Endothelial cell of umbilical vein (primary cell): ENCODE data around the gene CLSTN2. TPM values are rescaled to one million over a fixed set of nuclear protein-coding genes. Genes with fewer than 3 reads are reported as not detected.

Experiments used
- BruUV-seq: library from RNA; stranded (reverse); fragments of 400-500 nt; replicated peaks from 2 replicates; lab custom pipeline; 2021; lab: Mats Ljungman, UMichigan
- CTCF ChIA-PET: fragments of 300-600, 350-600 bp; sonication (Branson Sonifier 250); formaldehyde crosslinking; loops from one replicate; lab custom pipeline; 2021; ENCODE audit warnings: antibody characterized with exemption, inconsistent platforms; lab: Charles Lee
- POLR2A ChIA-PET: fragments of 300-600, 350-600 bp; sonication (Branson Sonifier 250); formaldehyde crosslinking; loops from one replicate; lab custom pipeline; 2021; ENCODE audit warnings: antibody characterized with exemption, inconsistent platforms; lab: Charles Lee
- DNase-seq: peaks from one replicate; pipeline ENCODE4 v3.0.0-alpha.2; 2011; ENCODE audit warnings: low read depth, low spot score
- FAIRE-seq: peaks from 2 replicates; lab custom pipeline; 2011; peaks lifted over from hg19 to GRCh38; lab: Jason Lieb, UNC
- H2AFZ ChIP-seq: 2 replicates; pipeline ENCODE4 v1.6.0; 2012; ENCODE audit warnings: low read depth, low read length, control low read depth, inconsistent platforms
- H3K27ac ChIP-seq: 2 replicates; pipeline ENCODE4 v1.5.1; 2011; ENCODE audit warnings: low read depth, mild to moderate bottlenecking, control low read depth, low read length, moderate library complexity; ENCODE audit not compliant: insufficient read depth
- H3K27me3 ChIP-seq, 2 experiments: 2 replicates each; pipeline versions ENCODE4 v1.6.0 to v1.6.1; 2011; ENCODE audit warnings: low read length in 2 of 2, mixed read lengths in 1 of 2; ENCODE audit not compliant: control insufficient read depth in 2 of 2, insufficient read depth in 2 of 2
- H3K36me3 ChIP-seq, 2 experiments: 2 replicates in 1 of 2; 3 replicates in 1 of 2; pipeline ENCODE4 v1.5.1; 2011; ENCODE audit warnings: low read length in 2 of 2, mild to moderate bottlenecking in 1 of 2, moderate library complexity in 1 of 2; ENCODE audit not compliant: control insufficient read depth in 2 of 2, insufficient read depth in 2 of 2; ENCODE audit errors: extremely low read depth in 1 of 2
- H3K4me1 ChIP-seq: 3 replicates; pipeline ENCODE4 v1.5.1; 2011; ENCODE audit warnings: mild to moderate bottlenecking, low read length; ENCODE audit not compliant: control insufficient read depth, insufficient read depth; ENCODE audit errors: extremely low read depth
- H3K4me2 ChIP-seq: 2 replicates; pipeline ENCODE4 v1.6.1; 2011; ENCODE audit warnings: low read length, control low read depth, mixed read lengths; ENCODE audit not compliant: insufficient read depth
- H3K4me3 ChIP-seq, 3 experiments: fragments of 200-600 bp in 1 of 3; sonication (generic), shearing (Covaris generic) in 1 of 3; replicated peaks in 1 of 3; 2 replicates each; pipeline ENCODE4 v1.5.1; 2011 to 2016; ENCODE audit warnings: control low read depth in 3 of 3, low read length in 3 of 3, mild to moderate bottlenecking in 2 of 3, inconsistent platforms in 1 of 3, low read depth in 1 of 3, moderate library complexity in 1 of 3; ENCODE audit not compliant: insufficient read depth in 1 of 3
- H3K79me2 ChIP-seq: 2 replicates; pipeline ENCODE4 v1.6.0; 2012; ENCODE audit warnings: low read length, inconsistent platforms; ENCODE audit not compliant: control insufficient read depth, insufficient read depth
- H3K9ac ChIP-seq: replicated peaks from 2 replicates; pipeline ENCODE3; 2011; ENCODE audit warnings: low read length, control low read depth; ENCODE audit not compliant: insufficient read depth; ENCODE audit errors: extremely low read depth
- H3K9me1 ChIP-seq: replicated peaks from 3 replicates; pipeline ENCODE4 v1.6.0; 2011; ENCODE audit warnings: mild to moderate bottlenecking, low read length; ENCODE audit not compliant: control insufficient read depth, insufficient read depth; ENCODE audit errors: extremely low read depth
- H3K9me3 ChIP-seq: replicated peaks from 2 replicates; pipeline ENCODE4 v1.5.1; 2012; ENCODE audit warnings: low read length, inconsistent platforms; ENCODE audit not compliant: control insufficient read depth, insufficient read depth
- H4K20me1 ChIP-seq: replicated peaks from 2 replicates; pipeline ENCODE3; 2011; ENCODE audit warnings: mild to moderate bottlenecking, low read length; ENCODE audit not compliant: control insufficient read depth, insufficient read depth; ENCODE audit errors: extremely low read depth
- EZH2 ChIP-seq: IDR thresholded peaks from 2 replicates; pipeline ENCODE4 v1.6.1; 2012; ENCODE audit warnings: borderline replicate concordance, low read depth, mild to moderate bottlenecking, moderate library complexity, low read length, inconsistent platforms; ENCODE audit not compliant: severe bottlenecking
- FOS ChIP-seq: IDR thresholded peaks from 2 replicates; pipeline ENCODE4 v1.6.1; 2011; ENCODE audit warnings: mild to moderate bottlenecking, low read length, moderate library complexity, borderline replicate concordance; ENCODE audit not compliant: insufficient read depth
- GATA2 ChIP-seq: IDR thresholded peaks from 2 replicates; pipeline ENCODE4 v1.7.0; 2011; ENCODE audit warnings: low read depth, mild to moderate bottlenecking, moderate library complexity, mixed read lengths, low read length; ENCODE audit not compliant: insufficient read length, insufficient read depth
- JUN ChIP-seq: IDR thresholded peaks from 2 replicates; pipeline ENCODE4 v1.6.1; 2011; ENCODE audit warnings: borderline replicate concordance, low read depth; ENCODE audit not compliant: insufficient read length, insufficient read depth
- MYC ChIP-seq: IDR thresholded peaks from one replicate; pipeline ENCODE4 v1.6.1; 2011; ENCODE audit warnings: mild to moderate bottlenecking, low read depth, low read length
- POLR2A ChIP-seq: IDR thresholded peaks from 2 replicates; pipeline ENCODE4 v1.6.1; 2012; ENCODE audit warnings: low read depth, mild to moderate bottlenecking, control low read depth, low read length
- POLR2AphosphoS5 ChIP-seq: IDR thresholded peaks from 2 replicates; pipeline ENCODE4 v1.6.1; 2012; ENCODE audit warnings: low read depth, mild to moderate bottlenecking, control low read depth, low read length, moderate library complexity; ENCODE audit not compliant: insufficient read depth
- dilution Hi-C: fragments of 300-500 bp; cut with MboI; formaldehyde crosslinking; loops from one replicate; pipeline ENCODE4 v1.15.0; 2019; ENCODE audit warnings: low sequenced_read_pairs; ENCODE audit not compliant: extremely low pct_ligation_motif_present
- intact Hi-C: fragments of 100-400 bp; cut with micrococcal nuclease; formaldehyde crosslinking; loops from one replicate; pipeline ENCODE4 v1.10.0; 2022
- polyA plus RNA-seq, 4 experiments: library from polyadenylated mRNA; depleted of rRNA in 3 of 4; stranded (reverse) in 3 of 4; unstranded in 1 of 4; fragments of >200 nt; gene quantifications; 2 replicates each; pipeline versions ENCODE4 v1.2.1 to v1.2.3, GENCODE V29; 2011 to 2012; ENCODE audit warnings: missing spikeins in 1 of 4
- total RNA-seq: library from RNA; stranded (reverse); gene quantifications from 2 replicates; pipeline ENCODE4 v1.2.3, GENCODE V29; 2021
- TF ChIP-seq, protein P1 (sequence below), 2 donors: IDR thresholded peaks; 1 replicate in 1 of 2; 2 replicates in 1 of 2; pipeline ENCODE4 v1.5.1; 2011; ENCODE audit warnings: low read length in 2 of 2, mild to moderate bottlenecking in 2 of 2, moderate library complexity in 2 of 2, control low read depth in 1 of 2, inconsistent platforms in 1 of 2, low read depth in 1 of 2; ENCODE audit not compliant: insufficient read depth in 1 of 2; ENCODE audit errors: extremely low read depth in 1 of 2

The CLSTN2 gene
- total and polyA plus RNA-seq, 2 donors (not counting 3 experiments of a cell fraction or from before 2014, with no cell fraction given): 0.26 to 0.38 TPM

GRCh38 chr3:140614001-140614400 lies 679.0 kb downstream of the CLSTN2 start:
- intact Hi-C loops: no loop called here
- Histone ChIP-seq H3K9ac (no peak overlapping the region), H3K4me2 (no peak overlapping the region), H3K27ac (no peak overlapping the region), H3K79me2 (no peaks in the 10 kb centered on the region), H4K20me1 (no peaks in the 10 kb centered on the region), H2AFZ (no peak overlapping the region), H3K27me3 (no peaks in the 10 kb centered on the region), H3K36me3 (no peaks in the 10 kb centered on the region), H3K4me3 (no peak overlapping the region), H3K4me1 (no peaks in the 10 kb centered on the region), H3K9me1 (no peaks in the 10 kb centered on the region), H3K9me3 (no peaks in the 10 kb centered on the region)
- dilution Hi-C loops: no loop called here
- ChIA-PET POLR2A (no interaction called here), CTCF (no interaction called here)
- TF ChIP-seq, protein P1, sequence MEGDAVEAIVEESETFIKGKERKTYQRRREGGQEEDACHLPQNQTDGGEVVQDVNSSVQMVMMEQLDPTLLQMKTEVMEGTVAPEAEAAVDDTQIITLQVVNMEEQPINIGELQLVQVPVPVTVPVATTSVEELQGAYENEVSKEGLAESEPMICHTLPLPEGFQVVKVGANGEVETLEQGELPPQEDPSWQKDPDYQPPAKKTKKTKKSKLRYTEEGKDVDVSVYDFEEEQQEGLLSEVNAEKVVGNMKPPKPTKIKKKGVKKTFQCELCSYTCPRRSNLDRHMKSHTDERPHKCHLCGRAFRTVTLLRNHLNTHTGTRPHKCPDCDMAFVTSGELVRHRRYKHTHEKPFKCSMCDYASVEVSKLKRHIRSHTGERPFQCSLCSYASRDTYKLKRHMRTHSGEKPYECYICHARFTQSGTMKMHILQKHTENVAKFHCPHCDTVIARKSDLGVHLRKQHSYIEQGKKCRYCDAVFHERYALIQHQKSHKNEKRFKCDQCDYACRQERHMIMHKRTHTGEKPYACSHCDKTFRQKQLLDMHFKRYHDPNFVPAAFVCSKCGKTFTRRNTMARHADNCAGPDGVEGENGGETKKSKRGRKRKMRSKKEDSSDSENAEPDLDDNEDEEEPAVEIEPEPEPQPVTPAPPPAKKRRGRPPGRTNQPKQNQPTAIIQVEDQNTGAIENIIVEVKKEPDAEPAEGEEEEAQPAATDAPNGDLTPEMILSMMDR (IDR thresholded peaks at IDR 0.05; ENCODE audit: extremely low read depth in 1 of 2, insufficient read depth in 1 of 2, low read depth in 1 of 2, low read length in 2 of 2): no peak
- TF ChIP-seq MYC (no peak), JUN (no peak), GATA2 (no peak), FOS (no peak)
- DNase-seq (no peak), FAIRE-seq (no peak)
- no TSS peak for BruUV-seq

DNA sequence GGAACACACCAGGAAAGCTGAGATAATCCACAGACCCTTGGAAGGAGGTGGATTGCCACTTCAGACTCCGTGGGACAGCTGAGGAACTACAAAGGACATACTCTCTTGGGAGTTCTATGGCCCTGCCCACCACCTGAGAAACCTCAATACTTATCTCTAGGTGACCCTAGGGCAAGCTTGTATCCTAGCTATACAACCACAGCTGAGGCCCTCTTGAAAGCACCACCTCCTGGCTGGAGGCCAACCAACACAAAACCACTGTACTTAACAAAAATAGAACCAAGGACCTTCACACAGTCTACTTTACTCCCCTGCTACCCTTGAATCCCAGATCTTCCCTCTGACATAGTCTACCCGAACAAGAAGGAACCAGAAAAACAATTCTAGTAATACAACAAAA lies 682.1 kb downstream of the CLSTN2 start:
- H2AFZ ChIP-seq: no peak overlapping the region
- no peaks in the 10 kb centered on the region for H3K79me2 ChIP-seq
- dilution Hi-C loops (no loop called here), intact Hi-C loops (no loop called here)
- no peaks in the 10 kb centered on the region for H3K4me1 ChIP-seq
- no peaks in the 10 kb centered on the region for H3K9me3 ChIP-seq
- no peak overlapping the region for H3K9ac ChIP-seq
- ChIA-PET POLR2A (no interaction called here), CTCF (no interaction called here)
- no peaks in the 10 kb centered on the region for H4K20me1 ChIP-seq
- no peaks in the 10 kb centered on the region for H3K36me3 ChIP-seq
- no peak for TF ChIP-seq POLR2AphosphoS5
- TF ChIP-seq JUN: no peak
- no peak for TF ChIP-seq GATA2
- no peak for TF ChIP-seq POLR2A
- TF ChIP-seq EZH2: no peak
- TF ChIP-seq, protein P1 (IDR thresholded peaks at IDR 0.05; ENCODE audit: extremely low read depth in 1 of 2, insufficient read depth in 1 of 2, low read depth in 1 of 2, low read length in 2 of 2): no peak
- FAIRE-seq: no peak
- H3K4me3 ChIP-seq: no peak overlapping the region
- BruUV-seq: no TSS peak
- no peaks in the 10 kb centered on the region for H3K9me1 ChIP-seq
- no peak for DNase-seq
- H3K27ac ChIP-seq: no peak overlapping the region
- no peak overlapping the region for H3K4me2 ChIP-seq
- H3K27me3 ChIP-seq: no peaks in the 10 kb centered on the region
